Nephron progenitor cell (in vitro differentiated cells): ENCODE data around the gene PPIP5K2.
"Not testable (repeated sequence)": the region's sequence is repeated elsewhere in the genome, so short reads cannot be mapped to it uniquely, and the experiment has no call there.

Source experiments
- DNase-seq: peaks from one replicate; pipeline ENCODE4 v3.0.0; 2021
- H3K27ac Mint-ChIP-seq: 2 replicates; pipeline ENCODE4 v1.8.0; 2021; ENCODE audit warnings: mild to moderate bottlenecking, moderate library complexity, mixed read lengths
- H3K27me3 Mint-ChIP-seq: 2 replicates; pipeline ENCODE4 v1.8.0; 2021; ENCODE audit warnings: mild to moderate bottlenecking, low read depth, mixed read lengths; ENCODE audit not compliant: poor library complexity
- H3K36me3 Mint-ChIP-seq: 2 replicates; pipeline ENCODE4 v1.8.0; 2021; ENCODE audit warnings: low read depth, mixed read lengths
- H3K4me1 Mint-ChIP-seq: 2 replicates; pipeline ENCODE4 v1.8.0; 2021; ENCODE audit warnings: mixed read lengths
- H3K4me3 Mint-ChIP-seq: 2 replicates; pipeline ENCODE4 v1.8.0; 2021; ENCODE audit warnings: mild to moderate bottlenecking, moderate library complexity, mixed read lengths
- H3K9me3 Mint-ChIP-seq: 2 replicates; pipeline ENCODE4 v1.8.0; 2021; ENCODE audit warnings: mild to moderate bottlenecking, moderate library complexity, mixed read lengths
- TF ChIP-seq, protein P1 (sequence below): fragments of 200-600 bp; sonication (generic); IDR thresholded peaks from 2 replicates; pipeline ENCODE4 v1.5.0; 2021; ENCODE audit warnings: antibody characterized with exemption

Gene PPIP5K2

DNA sequence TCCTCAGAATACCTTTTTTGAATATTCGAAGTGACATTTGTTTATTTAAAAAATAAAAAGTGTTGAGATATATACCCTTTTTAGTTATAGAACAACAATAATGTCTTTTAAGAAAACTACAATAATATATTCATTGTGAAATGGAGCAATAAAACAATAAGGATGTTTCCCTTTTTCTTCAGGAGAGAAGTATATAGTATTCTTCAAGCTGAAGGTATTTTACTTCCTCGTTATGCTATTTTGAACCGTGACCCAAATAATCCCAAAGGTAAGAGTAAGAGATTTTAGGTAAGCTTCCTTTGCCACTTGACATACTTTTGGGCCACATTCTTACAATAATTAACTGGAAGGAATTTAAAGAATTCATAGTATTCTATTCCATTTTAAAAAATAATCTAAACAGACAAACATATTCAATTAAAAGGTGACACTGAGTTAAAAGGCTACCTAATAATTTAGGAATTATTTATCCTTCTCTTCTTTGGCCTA lies 18.1 kb downstream of the PPIP5K2 start:
- Mint-ChIP-seq H3K27me3 (no peaks in the 10 kb centered on the region), H3K9me3 (peaks cover 21% of the 10 kb centered on the region), H3K27ac (peak overlapping the region; percentile 45), H3K4me1 (no peaks in the 10 kb centered on the region), H3K4me3 (no peak overlapping the region), H3K36me3 (peaks cover 46% of the 10 kb centered on the region)
- no peak for DNase-seq
- TF ChIP-seq, protein P1, sequence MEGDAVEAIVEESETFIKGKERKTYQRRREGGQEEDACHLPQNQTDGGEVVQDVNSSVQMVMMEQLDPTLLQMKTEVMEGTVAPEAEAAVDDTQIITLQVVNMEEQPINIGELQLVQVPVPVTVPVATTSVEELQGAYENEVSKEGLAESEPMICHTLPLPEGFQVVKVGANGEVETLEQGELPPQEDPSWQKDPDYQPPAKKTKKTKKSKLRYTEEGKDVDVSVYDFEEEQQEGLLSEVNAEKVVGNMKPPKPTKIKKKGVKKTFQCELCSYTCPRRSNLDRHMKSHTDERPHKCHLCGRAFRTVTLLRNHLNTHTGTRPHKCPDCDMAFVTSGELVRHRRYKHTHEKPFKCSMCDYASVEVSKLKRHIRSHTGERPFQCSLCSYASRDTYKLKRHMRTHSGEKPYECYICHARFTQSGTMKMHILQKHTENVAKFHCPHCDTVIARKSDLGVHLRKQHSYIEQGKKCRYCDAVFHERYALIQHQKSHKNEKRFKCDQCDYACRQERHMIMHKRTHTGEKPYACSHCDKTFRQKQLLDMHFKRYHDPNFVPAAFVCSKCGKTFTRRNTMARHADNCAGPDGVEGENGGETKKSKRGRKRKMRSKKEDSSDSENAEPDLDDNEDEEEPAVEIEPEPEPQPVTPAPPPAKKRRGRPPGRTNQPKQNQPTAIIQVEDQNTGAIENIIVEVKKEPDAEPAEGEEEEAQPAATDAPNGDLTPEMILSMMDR: no peak

DNA sequence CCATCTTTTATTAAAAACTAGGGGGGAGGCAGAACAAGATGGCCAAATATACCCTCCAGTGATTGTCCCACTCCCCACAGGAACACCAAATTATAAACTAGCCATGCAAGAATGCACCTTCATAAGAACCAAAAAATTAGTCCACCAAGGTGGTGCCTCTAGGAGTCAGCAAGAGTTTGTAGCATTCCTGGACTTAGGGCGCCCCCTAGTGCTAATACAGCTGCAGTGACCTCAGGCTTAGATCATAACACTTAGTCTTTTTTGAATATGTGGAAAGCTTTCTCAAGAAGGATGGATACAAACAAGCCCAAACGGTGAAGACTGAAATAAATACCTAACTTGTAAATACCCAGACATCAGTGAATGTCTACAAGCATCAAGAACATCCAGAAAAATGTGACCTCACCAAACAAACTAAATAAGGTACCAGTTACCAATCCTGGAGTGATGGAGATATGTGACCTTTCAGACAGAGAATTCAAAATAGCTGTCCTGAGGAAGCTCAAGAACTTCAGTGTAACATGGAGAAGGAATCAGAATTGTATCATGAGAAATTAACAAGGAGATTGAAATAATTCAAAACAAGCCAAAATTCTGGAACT lies 19.3 kb downstream of the PPIP5K2 start:
- peaks cover 21% of the 10 kb centered on the region for H3K9me3 Mint-ChIP-seq
- no peaks in the 10 kb centered on the region for H3K27me3 Mint-ChIP-seq
- H3K27ac Mint-ChIP-seq: no peak overlapping the region
- TF ChIP-seq, protein P1: peak; percentile 91
- H3K4me3 Mint-ChIP-seq: no peak overlapping the region
- peak; percentile 83 for DNase-seq
- H3K36me3 Mint-ChIP-seq: peaks cover 46% of the 10 kb centered on the region
- no peaks in the 10 kb centered on the region for H3K4me1 Mint-ChIP-seq

DNA sequence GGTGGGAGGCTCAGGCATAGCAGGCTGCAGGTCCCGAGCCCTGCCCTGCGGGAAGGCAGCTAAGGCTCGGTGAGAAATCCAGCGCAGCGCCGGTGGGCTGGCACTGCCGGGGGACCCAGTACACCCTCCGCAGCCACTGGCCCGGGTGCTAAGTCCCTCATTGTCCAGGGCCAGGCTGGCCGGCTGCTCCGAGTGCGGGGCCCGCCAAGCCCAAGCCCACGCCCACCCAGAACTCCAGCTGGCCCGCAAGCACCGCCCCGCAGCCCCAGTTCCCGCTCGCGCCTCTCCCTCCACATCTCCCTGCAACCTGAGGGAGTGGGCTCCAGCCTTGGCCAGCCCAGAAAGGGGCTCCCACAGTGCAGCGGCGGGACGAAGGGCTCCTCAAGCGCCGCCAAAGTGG lies 22.0 kb downstream of the PPIP5K2 start:
- not testable (repeated sequence) for H3K4me1 Mint-ChIP-seq, H3K27me3 Mint-ChIP-seq, DNase-seq, H3K4me3 Mint-ChIP-seq, H3K27ac Mint-ChIP-seq
- peaks cover 25% of the 10 kb centered on the region for H3K36me3 Mint-ChIP-seq
- H3K9me3 Mint-ChIP-seq: peaks cover 21% of the 10 kb centered on the region

DNA sequence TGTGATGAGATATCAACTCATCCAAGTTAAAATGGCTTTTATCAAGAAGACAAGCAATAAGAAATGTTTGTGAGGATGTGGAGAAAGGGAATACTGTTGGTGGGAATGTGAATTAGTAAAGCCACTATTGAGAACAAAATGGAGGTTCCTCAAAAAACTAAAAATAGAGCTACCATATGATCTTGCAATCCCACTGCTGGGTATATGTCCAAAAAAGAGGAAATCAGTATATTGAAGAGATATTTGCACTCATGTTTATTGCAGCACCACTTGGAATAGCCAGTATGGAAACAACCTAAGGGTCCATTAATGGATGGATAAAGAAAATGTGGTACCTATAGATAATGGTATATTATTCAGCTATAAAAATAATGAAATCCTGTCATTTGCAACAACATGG lies 25.1 kb downstream of the PPIP5K2 start:
- Mint-ChIP-seq H3K4me3 (no peak overlapping the region), H3K9me3 (peaks cover 12% of the 10 kb centered on the region), H3K4me1 (no peaks in the 10 kb centered on the region), H3K27me3 (no peaks in the 10 kb centered on the region), H3K27ac (no peak overlapping the region), H3K36me3 (peaks cover 14% of the 10 kb centered on the region)
- DNase-seq: no peak
- TF ChIP-seq, protein P1: no peak

DNA sequence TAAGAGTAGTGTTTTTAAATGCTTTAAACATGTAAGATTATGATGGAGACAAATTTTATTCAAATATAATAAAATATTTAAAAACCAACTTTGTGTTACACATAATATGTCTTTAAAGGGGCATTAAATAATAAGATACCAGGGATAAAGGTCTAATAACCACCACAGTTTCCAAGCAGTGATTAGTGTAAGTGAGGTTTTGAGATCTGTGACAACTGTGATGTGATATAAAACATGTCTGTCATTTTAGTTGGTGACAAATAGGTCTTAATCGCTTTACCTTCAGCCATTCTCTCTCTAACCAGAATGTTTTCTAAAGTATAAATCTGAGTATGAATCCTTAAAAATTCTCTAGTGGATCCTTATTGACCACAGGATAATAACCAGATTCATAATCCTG lies 28.1 kb downstream of the PPIP5K2 start:
- Mint-ChIP-seq H3K36me3 (peaks cover 6% of the 10 kb centered on the region), H3K27ac (no peak overlapping the region), H3K4me1 (no peaks in the 10 kb centered on the region), H3K27me3 (no peaks in the 10 kb centered on the region), H3K9me3 (no peaks in the 10 kb centered on the region), H3K4me3 (no peak overlapping the region)
- TF ChIP-seq, protein P1: no peak
- no peak for DNase-seq

DNA sequence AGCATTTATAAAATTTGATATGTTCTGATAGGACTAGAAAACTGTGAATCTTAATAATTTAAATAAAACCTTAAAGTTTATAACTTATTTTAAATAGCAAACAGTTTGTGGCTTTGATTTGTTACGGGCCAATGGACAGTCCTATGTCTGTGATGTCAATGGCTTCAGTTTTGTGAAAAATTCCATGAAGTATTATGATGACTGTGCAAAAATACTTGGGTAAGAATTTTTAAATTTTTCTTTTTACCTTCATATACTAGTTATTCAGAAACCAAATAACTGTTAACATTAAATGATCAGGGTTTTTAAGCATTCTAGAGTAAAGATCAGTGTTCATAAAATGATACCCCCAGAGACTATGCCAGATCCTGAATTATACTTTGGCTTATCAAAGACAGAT lies 31.1 kb downstream of the PPIP5K2 start:
- Mint-ChIP-seq H3K4me3 (no peak overlapping the region), H3K27me3 (no peaks in the 10 kb centered on the region), H3K27ac (no peak overlapping the region), H3K9me3 (no peaks in the 10 kb centered on the region), H3K36me3 (peaks cover 13% of the 10 kb centered on the region), H3K4me1 (no peaks in the 10 kb centered on the region)
- no peak for DNase-seq
- TF ChIP-seq, protein P1: no peak
